Testis (tissue), 2 donors: ENCODE results near the gene P2RY4.

Source experiments
- CTCF ChIP-seq, 3 experiments: fragments of 450-650 bp in 2 of 3; fragments of 200-600 bp in 1 of 3; sonication (generic) in 1 of 3; IDR thresholded peaks; one replicate each; pipeline ENCODE4 v1.5.1; 2016 to 2019; ENCODE audit warnings: antibody characterized with exemption in 3 of 3, mild to moderate bottlenecking in 2 of 3, moderate library complexity in 1 of 3
- POLR2A ChIP-seq: fragments of 450-650 bp; IDR thresholded peaks from one replicate; pipeline ENCODE4 v1.6.1; 2017; ENCODE audit warnings: antibody characterized with exemption, mild to moderate bottlenecking, moderate library complexity

GRCh38 chrX:70252491-70252890 is 7.5 kb downstream of the P2RY4 start:
- TF ChIP-seq CTCF (IDR thresholded peaks at IDR 0.05): no peak
- TF ChIP-seq POLR2A: no peak
